ENCODE results near the gene GLIS1.

DNA sequence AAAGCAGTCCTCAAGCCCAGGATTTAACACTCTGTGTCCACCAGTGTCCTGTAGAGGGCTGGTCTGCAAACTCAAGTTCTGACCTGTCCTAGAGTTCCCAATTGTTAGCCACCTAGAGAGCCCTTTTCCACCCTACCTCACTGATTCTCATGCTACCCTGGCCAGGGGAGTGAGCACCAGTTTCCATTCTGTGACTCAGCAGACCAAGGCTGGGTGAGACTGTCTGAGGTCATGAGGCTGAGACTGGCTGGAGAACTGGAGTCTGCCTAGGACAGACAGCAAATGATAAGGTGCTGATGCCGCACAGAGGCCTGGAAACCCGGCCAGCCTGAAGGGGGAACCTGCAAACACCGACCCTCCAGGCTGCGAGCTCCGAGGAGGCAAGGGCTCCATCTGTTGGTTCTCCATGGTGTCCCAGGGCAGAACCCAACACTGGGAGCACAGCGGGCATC is 13.7 kb downstream of the GLIS1 start:
- TF ChIP-seq, protein P1, sequence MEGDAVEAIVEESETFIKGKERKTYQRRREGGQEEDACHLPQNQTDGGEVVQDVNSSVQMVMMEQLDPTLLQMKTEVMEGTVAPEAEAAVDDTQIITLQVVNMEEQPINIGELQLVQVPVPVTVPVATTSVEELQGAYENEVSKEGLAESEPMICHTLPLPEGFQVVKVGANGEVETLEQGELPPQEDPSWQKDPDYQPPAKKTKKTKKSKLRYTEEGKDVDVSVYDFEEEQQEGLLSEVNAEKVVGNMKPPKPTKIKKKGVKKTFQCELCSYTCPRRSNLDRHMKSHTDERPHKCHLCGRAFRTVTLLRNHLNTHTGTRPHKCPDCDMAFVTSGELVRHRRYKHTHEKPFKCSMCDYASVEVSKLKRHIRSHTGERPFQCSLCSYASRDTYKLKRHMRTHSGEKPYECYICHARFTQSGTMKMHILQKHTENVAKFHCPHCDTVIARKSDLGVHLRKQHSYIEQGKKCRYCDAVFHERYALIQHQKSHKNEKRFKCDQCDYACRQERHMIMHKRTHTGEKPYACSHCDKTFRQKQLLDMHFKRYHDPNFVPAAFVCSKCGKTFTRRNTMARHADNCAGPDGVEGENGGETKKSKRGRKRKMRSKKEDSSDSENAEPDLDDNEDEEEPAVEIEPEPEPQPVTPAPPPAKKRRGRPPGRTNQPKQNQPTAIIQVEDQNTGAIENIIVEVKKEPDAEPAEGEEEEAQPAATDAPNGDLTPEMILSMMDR (IDR thresholded peaks at IDR 0.05) = no peak
- no peak for TF ChIP-seq POLR2AphosphoS5 (IDR thresholded peaks at IDR 0.05)
